Globus pallidus (tissue), 1 donor: ENCODE results near the gene RNF144B.
"Not testable (repeated sequence)": the region's sequence is repeated elsewhere in the genome, so short reads cannot be mapped to it uniquely, and the experiment has no call there.

Experiments used
- DNase-seq: peaks from one replicate; pipeline ENCODE4 v3.0.0-alpha.2; 2015; ENCODE audit warnings: low spot score

Gene RNF144B

DNA sequence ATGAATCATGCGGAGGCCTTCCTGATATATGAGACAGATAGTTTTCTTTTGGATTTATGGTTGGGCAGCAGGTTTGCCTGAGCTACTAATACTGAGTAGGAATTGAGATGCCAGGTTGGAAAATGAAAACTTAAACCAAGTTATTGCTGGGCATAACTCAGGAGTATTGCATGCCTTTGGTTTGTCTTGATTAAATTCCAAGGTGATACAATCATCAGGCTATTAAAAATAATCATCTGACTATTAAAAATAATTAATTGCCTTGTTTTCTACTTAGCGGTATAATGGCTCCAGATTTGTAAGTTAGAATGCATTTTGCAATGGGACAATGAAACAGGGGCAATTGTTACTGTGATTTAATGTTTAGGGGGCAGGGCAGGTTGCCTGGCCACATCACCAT, 15.5 kb upstream of the RNF144B start:
- DNase-seq, result no peak

DNA sequence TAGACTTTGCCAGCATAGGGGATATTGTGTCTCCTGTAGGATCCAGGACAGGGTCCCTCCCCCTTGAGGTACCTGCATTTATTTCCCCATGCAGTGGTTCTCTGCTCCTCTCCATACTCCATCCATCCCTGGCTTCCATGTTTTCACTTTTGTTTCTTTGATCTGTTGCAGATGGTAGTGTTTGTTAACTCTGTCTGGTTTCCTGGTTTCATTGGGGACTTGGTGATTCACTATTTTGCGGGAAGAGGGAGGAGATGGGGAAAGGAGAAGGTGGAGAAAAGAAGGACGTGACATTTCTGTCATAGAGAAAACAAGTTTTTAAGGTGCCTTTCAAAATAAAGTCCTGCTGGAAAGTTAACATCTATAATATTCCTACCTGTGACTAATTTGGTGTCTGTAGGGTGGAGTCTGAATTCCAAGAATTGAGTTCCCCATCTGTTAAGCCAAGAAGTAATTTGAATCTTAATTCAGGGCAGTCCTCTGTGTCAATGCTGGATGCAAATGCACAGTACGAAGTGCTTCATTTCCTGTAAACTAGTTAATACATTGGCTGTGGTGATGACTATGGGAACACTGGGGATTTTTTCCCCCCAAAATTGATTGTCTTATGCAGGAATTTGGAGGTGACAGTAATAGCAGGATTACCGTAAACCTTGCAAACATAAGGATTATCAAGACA, 6.9 kb upstream of the RNF144B start:
- no peak for DNase-seq

DNA sequence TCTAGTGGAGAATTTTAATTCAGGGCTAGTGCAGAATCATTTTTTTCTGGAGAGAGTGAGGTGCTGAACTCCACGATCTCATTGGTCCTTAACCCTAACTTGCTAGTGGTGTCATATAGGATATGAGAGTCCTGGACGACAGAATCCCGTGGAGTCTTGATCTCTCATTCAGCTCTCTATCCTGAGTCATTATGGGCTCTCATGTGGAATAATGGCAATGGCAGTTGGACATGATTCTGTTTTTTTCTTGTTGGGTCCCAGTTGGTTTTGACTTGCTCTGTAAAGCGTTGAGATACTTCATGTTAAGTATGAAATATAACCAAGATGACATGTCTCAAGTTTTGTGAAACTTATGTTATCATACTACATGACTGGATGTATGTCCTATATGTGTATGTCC, 6.3 kb upstream of the RNF144B start:
- DNase-seq, result no peak

DNA sequence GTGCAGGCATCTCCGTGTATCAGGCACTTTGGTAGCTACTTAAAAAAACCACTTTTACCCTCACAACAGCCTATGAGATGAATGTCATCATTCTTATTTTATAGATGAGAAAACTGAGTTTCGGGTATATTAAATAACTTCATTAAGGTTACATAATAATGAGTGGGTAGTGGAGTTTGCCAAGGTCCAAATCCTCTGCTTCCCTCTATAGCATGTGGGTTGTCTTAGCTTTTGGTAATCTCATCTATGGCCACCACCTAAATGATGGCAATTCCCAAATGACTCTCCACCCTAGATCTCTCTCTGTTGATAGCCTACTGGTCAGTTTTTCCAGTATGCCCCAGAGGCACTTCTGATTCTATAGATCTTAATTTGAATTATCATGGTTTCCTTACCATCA, 3.7 kb upstream of the RNF144B start:
- no peak for DNase-seq

DNA sequence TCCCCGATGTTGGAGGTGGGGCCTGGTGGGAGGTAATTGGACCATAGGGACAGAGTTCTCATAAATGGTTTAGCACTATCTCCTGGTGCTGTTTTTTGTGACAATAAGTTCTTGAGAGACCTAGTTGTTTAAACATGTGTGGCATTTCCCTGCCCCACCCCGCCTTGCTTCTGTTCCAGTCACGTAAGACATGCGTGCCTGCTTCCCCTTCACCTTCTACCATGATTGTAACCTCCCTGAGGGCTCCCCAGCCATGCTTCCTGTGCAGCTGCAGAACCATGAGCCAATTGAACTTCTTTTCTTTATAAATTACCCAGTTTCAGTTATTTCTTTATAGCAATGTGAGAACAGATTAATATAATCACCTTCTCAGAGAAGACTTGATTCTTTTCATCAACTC, 2.5 kb upstream of the RNF144B start:
- DNase-seq, result no peak

DNA sequence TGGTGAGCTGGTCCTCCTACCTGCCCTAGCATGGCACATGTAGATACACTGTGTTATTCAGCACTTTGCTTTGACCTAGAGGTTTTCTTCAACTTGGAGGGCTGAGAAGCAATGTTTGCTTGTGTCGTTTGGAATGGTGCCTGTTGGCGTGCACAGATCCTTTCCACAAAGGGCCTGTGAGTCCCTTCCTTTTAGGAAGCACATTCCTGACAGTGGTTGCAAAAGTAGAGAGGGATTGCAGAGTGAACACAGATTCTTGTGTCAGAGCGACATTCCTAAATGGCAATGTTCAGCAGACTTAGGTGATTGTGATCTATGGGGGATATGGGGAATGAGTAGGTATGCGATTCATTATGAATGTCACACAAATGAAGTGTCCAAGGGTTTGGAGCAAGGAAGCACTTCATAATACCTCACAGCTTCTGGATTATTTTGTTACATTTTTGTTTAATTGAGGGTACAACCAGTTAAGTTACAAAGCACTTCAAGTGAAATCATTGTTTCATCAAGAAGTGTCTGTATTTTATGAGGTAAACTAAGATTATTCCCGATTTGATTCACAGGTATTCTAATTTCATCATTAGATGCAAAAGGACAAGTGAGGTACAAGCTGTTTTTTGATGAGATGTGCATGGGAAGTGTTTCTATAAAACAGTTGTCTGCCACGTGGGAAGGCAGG, 713 bp upstream of the RNF144B start:
- DNase-seq, result no peak

DNA sequence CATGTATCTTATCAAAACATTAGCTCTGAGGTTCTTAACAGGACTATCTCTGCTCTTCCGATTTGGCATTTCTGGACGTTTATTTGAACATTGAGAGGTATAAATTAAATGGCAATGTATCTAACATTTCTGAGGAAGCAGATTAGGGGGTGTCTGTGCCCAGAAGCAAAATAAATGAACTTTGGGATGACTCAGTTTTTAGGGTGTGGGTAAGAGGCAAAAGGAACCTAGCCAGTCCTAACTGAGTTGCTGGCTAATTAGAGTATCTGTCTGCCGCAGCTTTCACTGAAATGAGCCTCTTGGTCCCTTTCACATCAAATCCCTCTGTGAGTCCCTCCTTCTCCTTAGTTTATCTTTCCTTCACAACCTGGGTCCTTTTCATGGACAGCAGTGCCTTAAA, 1.1 kb downstream of the RNF144B start:
- no peak for DNase-seq

DNA sequence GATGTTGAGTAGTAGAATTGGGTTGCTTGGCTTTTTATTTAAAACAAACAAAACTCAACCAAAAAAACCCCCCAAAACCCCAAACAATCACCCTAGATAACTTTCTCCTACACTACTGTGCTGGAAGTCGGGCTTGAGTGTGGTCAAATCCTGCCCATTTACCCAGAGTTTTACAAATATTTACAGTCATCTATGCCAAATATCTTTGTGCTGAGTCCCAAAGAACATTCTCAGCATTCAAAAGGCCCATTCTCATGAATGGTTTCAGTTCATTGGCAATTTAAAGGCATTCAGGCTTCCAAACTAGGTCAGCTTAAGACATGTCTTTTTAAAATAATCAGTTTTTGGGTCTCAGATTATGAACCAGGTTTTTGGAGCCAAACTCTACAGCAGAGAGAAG, 1.8 kb downstream of the RNF144B start:
- DNase-seq, result no peak

DNA sequence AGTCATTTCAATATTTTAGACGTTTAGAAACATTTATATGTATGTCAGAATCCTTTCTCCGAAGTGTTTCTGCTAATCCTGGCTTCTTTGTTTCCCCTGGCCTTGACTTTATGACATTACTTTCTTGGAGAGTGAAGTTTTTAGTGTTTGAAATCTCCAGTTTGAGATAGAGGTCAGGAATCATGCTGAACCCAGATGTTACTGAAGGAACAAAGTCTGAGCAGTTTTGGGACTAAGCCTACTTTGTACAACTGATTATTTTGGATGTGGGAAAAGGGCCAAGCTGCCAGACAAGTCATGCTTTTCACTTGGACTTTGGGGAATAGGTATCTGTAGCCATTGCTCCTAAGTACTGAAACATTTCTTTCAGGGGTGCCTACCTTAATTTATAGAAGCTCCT, 2.3 kb downstream of the RNF144B start:
- DNase-seq, result no peak

DNA sequence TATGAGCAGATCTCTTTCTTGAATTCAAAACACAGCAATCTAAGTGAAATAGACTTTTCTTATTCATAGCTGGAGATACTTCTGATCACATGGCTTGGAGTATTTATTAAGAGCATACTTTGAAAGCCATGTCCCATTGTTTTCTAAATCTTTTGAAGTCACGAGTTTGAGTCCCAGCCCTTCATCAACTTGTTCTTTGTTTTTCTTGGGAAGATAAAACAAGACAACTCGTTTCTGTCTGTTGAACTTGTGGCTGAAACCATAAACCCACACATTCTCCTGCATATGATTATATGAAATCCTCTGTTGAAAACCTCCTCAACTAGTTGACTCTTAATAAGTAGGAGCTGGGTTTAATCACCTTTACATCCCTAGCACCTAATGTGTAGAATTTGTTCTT, 3.3 kb downstream of the RNF144B start:
- DNase-seq, result no peak

DNA sequence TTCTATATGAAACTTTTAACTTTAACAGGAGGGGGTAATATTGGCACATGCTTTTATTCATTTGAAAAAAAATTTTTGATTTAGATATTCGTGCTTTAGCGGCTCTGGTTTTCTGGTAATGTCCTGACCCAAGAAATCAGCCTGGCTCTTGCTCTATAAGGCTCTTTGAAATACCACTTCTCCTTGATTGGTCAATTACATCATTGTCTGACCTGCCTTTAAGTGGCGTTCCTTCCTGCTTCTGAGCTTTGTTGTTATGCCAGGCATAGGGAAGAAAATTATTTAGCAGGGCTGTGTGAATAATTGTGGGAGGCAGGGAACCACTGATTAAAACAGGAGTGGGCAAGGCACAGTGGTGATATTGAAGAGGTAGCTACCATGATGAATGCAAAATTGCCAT, 3.9 kb downstream of the RNF144B start:
- DNase-seq, result no peak

DNA sequence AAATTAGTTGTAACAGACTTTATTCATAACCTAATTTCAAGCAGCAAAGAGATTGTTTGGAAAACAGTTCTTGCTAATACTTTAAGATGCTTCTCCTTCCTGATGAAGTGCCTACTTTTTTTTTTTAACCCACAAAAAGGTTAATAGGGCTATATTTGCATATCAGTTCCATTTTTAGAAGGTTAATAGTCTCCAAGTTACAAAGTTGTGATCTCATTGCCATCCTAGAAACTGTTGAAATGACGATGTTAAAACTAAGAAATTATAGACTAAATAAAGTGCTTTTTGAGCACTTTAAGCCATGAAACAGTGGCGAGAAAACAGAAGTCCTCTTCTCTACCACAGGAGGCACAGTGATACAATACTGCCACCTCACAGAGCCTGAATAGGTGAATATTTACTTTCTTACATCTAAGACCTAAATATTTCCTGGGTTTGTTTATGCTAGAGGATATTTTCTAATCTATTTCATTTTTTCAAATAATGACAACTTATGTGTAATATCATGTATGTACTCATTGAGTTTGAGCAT, 5.3 kb downstream of the RNF144B start:
- DNase-seq, result no peak

DNA sequence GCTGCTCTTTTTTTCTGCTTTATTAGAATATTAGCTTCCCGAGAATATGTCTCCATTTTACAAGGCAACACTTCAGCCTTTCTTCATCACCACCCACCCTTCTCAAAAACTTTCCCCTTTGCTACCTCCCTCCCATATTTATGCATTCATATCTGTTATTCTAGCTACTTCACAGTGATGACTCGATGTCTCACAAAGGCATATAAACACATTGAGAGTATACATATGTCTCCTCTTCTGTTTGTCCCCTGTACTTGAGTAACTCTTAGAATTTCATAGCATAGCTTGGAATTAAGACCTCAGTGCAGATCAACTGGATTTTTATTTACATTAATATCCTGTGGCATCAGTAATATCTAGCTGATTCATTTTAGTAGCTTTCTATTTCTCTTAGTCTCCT, 6.5 kb downstream of the RNF144B start:
- no peak for DNase-seq

DNA sequence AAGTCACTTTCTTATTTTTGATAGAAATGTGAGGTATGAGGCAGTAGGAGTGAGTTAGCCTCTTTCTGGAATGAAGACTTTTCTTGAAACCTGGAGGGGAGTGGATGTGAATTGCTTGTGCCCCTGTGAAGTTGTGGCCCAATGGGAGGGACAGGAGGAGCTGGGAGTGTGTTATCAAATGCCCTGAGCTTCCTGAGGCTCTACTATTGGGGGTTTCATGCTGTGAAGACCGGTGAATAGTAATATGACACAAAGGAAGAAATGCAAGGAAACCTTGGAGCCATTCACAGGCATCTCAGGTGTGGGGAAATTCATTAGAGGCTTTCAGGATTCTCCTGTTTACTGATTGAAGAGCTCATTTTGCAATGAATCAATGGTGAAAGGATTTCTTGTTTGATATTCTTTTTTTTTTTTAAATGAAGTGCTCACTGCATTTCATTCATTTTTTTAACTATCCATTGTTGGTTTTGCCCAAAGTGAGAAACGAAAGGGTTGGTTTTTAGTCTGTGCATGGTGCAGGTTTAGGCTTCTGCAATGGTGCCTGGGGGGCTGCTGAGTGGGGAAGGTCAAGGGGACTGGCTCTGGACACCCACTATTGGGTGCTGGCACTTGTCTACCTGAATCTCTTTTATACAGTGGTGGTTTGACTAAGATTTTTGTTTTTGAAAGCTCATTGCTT, 8.2 kb downstream of the RNF144B start:
- DNase-seq, result no peak

DNA sequence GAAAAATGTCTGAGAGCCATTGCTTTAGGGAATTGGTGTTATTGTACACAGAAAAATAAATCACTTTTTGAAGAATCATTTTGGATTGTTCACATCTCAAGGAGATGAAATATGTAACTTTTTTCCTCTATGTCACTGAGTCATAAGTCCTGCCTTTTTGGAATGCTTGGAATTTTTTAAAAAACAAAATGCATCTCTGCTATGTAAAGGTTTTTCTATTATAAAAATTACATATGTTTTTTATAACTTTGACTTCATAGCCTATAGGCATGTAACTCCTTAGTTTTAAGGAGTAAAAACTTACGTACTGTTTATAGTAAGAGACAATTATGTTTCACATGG, 8.7 kb downstream of the RNF144B start:
- no peak for DNase-seq

DNA sequence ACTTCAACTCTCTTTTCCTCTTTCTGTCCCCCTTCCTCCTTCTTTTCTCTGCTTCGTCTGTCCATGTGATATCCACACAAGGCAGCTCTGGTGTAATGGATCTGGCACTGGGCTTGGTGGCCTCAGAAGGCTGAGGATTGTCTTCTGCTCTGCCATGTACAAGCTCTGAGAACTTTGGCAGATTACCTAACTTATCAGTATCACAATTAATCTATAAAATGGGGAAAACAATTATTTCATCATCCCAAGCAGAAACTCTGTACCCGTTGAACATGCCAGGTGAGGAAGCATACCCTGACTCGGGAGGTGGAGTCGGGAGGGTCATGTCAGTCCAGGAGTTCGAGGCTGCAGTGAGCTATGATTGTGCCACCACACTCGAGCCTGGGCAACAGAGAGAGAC, 10.6 kb downstream of the RNF144B start:
- no peak for DNase-seq

DNA sequence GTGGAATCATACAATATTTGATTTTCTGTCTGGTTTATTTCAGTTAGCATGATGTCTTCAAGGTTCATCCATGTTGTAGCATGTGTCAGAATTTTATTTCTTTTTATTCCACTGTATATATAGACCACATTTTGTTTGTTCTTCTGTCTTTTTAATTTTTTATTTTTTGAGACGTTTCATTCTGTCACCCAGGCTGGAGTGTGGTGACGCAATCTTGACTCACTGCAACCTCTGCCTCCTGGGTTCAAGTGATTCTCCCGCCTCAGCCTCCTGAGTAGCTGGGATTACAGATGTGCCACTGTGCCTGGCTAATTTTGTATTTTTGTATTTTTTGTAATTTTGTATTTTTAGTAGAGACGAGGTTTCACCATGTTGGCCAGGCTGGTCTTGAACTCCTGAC, 11.1 kb downstream of the RNF144B start:
- not testable (repeated sequence) for DNase-seq

DNA sequence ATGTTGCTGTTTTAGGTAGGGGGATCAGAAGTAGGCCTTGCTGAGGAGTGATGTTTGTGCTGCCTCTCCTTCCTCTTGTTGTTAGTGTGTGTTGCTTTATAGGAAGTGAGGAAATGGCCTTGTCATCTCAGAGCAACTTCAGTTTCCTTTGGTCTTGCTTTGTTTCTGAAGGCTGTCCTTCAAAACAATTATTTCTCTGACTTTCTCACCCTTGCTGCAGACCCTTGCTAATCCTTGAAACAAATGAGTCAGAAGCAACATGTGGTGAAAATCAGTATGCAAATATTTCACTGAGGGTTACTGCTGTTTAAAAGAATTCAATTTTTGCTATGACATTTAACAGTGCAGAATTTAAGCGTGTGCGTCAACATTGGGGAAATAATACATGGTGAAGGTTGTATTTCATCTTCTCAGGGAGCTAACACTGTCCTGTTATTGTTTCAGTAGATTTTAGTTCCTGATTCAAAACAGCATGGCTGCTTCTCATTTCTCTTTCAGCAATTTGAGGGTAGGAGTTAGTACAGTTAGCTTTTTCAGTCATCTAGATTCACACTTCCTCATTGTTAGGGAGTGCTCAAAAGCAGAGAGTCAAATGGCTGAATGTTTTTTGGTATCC, 13.8 kb downstream of the RNF144B start:
- DNase-seq, result no peak

DNA sequence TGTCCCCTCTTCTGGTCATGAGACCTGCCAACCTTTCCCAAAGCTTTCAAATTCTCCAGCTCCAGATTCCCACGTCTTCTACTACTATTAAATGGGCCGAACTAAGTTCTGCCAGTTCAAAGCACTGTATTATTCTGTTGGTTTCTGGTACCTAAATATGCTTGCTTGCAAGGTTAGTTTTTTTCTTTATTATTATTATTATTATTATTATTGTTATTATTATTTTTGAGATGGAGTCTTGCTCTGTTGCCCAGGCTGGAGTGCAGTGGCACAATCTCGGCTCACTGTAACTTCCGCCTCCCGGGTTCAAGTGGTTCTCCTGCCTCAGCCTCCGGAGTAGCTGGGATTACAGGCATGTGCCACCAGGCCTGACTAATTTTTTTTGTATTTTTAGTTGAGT, 17.8 kb downstream of the RNF144B start:
- DNase-seq, result not testable (repeated sequence)

DNA sequence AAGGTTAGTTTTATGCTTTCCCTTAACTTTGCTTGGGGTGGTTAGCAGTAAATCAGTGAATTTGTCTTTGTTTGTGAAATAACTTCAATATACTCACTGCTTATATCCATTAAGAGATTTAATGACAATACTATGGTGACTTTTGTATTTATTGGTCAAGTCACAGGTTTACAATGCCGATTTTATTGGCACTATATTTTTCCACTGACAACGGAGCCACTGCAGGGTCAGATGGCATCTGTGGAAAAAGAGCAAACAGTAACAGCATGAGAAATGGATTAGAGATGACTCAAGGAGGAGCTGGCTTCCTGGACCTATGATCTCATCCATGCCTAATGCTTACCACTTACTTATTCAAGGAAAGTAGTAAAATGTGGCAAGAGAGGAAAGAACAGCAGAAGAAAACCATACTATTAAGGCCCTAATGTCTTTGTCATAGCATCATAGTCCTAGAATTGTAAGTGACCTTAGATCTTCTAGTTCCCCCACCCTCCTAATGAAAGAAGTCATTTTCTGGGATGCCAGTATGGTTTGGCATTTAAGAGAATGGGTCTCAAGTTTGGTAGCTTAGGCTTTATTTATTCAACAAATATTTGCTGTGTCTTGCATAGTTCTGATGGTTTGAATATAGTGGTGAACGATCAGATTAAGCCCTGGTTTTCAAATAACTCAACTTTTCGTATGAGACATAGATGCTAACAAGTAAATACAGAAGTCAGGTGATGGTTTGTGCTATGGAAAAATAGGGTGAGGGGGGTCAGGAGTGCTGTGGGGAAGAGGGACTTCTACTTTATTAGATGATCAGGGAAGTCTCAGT, 18.5 kb downstream of the RNF144B start:
- no peak for DNase-seq

DNA sequence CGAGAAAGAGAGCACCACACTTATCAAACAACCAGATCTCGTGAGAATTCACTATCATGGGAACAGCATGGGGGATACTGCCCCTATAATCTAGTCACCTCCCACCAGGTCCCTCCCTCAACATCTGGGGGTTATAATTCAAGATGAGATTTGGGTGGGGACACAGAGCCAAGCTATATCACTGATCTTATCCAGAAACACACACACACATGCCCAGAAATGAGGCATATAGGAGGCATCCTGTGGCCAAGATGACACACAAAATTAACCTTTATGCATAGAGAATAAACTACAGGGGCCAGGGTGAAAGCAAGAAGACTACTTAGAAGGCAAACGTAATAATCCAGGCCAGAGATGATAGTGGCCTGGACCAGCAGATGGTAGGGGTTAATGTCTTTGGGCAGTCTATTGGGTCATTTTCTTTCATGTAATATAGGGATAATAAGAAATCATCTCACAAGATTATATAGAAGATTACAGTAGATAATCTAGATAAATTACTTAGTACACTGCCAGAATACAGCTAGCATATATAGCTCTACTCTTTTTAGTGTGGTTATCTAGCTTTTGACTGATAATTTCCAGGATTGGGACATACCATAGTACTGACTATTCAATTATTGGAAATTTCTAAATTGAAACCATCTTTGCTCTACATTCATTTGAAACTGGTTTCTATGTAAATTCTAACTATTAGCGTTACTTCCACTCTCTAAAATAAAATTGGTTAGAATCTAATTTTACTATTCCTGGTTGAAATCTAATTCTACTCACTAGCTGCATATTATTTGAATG, 20.0 kb downstream of the RNF144B start:
- no peak for DNase-seq
